Sigmoid colon (tissue), 4 donors: ENCODE data around the gene AP1G1.
"Not testable (repeated sequence)": the region's sequence is repeated elsewhere in the genome, so short reads cannot be mapped to it uniquely, and the experiment has no call there.

Source experiments
- EP300 ChIP-seq, 4 donors: sonication (generic); formaldehyde crosslinking; IDR thresholded peaks; one replicate each; pipeline ENCODE4 v1.6.1; 2017; ENCODE audit warnings: antibody characterized with exemption in 4 of 4
- POLR2A ChIP-seq, 2 donors: fragments of 450-650 bp; IDR thresholded peaks; one replicate each; pipeline ENCODE4 v1.6.1; 2016; ENCODE audit warnings: antibody characterized with exemption in 2 of 2, mild to moderate bottlenecking in 2 of 2, moderate library complexity in 2 of 2
- POLR2AphosphoS5 ChIP-seq, 4 donors: sonication (generic); formaldehyde crosslinking; IDR thresholded peaks; one replicate each; pipeline ENCODE4 v1.6.1; 2017; ENCODE audit warnings: antibody characterized with exemption in 4 of 4
- TF ChIP-seq, protein P1 (sequence below), 4 experiments: fragments of 450-650 bp in 3 of 4; fragments of 200-600 bp in 1 of 4; IDR thresholded peaks; one replicate each; pipeline ENCODE4 v1.5.1; 2016 to 2019; ENCODE audit warnings: antibody characterized with exemption in 4 of 4, mild to moderate bottlenecking in 3 of 4, moderate library complexity in 2 of 4

DNA sequence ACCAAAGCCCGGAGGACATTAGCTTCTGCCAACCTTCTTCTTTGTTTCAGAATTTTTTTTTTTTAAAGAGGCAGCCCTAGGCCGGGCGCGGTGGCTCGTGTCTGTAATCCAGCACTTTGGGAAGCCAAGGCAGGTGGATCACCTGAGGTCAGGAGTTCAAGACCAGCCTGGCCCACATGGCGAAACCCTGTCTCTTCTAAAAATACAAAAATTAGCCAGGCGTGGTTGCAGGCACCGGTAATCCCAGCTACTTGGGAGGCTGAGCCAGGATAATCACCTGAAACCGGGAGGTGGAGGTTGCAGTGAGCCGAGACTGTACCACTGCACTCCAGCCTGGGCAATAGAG is 8.5 kb upstream of the AP1G1 start:
- TF ChIP-seq, protein P1, sequence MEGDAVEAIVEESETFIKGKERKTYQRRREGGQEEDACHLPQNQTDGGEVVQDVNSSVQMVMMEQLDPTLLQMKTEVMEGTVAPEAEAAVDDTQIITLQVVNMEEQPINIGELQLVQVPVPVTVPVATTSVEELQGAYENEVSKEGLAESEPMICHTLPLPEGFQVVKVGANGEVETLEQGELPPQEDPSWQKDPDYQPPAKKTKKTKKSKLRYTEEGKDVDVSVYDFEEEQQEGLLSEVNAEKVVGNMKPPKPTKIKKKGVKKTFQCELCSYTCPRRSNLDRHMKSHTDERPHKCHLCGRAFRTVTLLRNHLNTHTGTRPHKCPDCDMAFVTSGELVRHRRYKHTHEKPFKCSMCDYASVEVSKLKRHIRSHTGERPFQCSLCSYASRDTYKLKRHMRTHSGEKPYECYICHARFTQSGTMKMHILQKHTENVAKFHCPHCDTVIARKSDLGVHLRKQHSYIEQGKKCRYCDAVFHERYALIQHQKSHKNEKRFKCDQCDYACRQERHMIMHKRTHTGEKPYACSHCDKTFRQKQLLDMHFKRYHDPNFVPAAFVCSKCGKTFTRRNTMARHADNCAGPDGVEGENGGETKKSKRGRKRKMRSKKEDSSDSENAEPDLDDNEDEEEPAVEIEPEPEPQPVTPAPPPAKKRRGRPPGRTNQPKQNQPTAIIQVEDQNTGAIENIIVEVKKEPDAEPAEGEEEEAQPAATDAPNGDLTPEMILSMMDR (IDR thresholded peaks at IDR 0.05), result not testable (repeated sequence)
- TF ChIP-seq EP300, POLR2A, POLR2AphosphoS5 (IDR thresholded peaks at IDR 0.05): not testable (repeated sequence)
